ENCODE measurements around the gene ATP23. TPM values are rescaled to one million over a fixed set of nuclear protein-coding genes. Genes with fewer than 3 reads are reported as not detected.

ATP23 gene
- total RNA-seq, 2 experiments from 2014 or later = 9.7 to 10.9 TPM

- ChIA-PET CTCF (interaction anchor here (0.7 to 6.2 kb wide), 22 partner anchors 9 to 148 kb away, joined by 3 to 50 read pairs (median 5); partner anchors contain the start of genes EEF1AKMT3, METTL1 and TSFM), POLR2A (interaction anchor here (0.7 kb wide), 1 partner anchor 101 kb away, joined by 4 read pairs; no protein-coding TSS in a partner anchor)
These were observed 36.2 kb upstream of the ATP23 start for GRCh38 chr12:57904848-57905811.

- CTCF ChIA-PET = interaction anchor here (0.7 to 6.2 kb wide), 10 partner anchors 12 to 149 kb away, joined by 3 to 50 read pairs (median 6); partner anchors contain the start of genes EEF1AKMT3 and METTL1
- POLR2A ChIA-PET = no interaction called here
These were observed 35.4 kb upstream of the ATP23 start for GRCh38 chr12:57905812-57906475.

GRCh38 chr12:57906821-57907220 is 34.5 kb upstream of the ATP23 start:
- ChIA-PET POLR2A (no interaction called here), CTCF (interaction anchor here (1.3 kb wide), 1 partner anchor 75 kb away, joined by 4 read pairs; no protein-coding TSS in a partner anchor)

GRCh38 chr12:57907281-57907680 is 34.1 kb upstream of the ATP23 start:
- CTCF ChIA-PET = interaction anchor here (1.3 kb wide), 1 partner anchor 75 kb away, joined by 4 read pairs; no protein-coding TSS in a partner anchor

GRCh38 chr12:57908511-57908910 is 32.9 kb upstream of the ATP23 start:
- ChIA-PET CTCF (interaction anchor here (1.1 kb wide), 1 partner anchor 76 kb away, joined by 5 read pairs; no protein-coding TSS in a partner anchor), POLR2A (no interaction called here)

More at GRCh38 chr12:57907281-57907680, 34.1 kb upstream of the ATP23 start:
- POLR2A ChIA-PET = no interaction called here

GRCh38 chr12:57909056-57909455 is 32.3 kb upstream of the ATP23 start:
- ChIA-PET POLR2A (no interaction called here), CTCF (interaction anchor here (1.1 kb wide), 1 partner anchor 77 kb away, joined by 5 read pairs; no protein-coding TSS in a partner anchor)

- CTCF ChIA-PET = no interaction called here
These were observed 31.8 kb upstream of the ATP23 start for GRCh38 chr12:57909611-57910010.

GRCh38 chr12:57918147-57918546 is 23.2 kb upstream of the ATP23 start:
- ChIA-PET CTCF (no interaction called here), POLR2A (no interaction called here)

More at GRCh38 chr12:57909611-57910010, 31.8 kb upstream of the ATP23 start:
- POLR2A ChIA-PET = no interaction called here

- CTCF ChIA-PET = no interaction called here
These were observed 14.3 kb upstream of the ATP23 start for GRCh38 chr12:57927086-57927485.

GRCh38 chr12:57929092-57929830 is 12.1 kb upstream of the ATP23 start:
- CTCF ChIA-PET = no interaction called here
- POLR2A ChIA-PET = no interaction called here

More at GRCh38 chr12:57927086-57927485, 14.3 kb upstream of the ATP23 start:
- POLR2A ChIA-PET = no interaction called here

- CTCF ChIA-PET = no interaction called here
- POLR2A ChIA-PET = no interaction called here
These were observed 6.5 kb upstream of the ATP23 start for GRCh38 chr12:57934819-57935218.

- ChIA-PET POLR2A (no interaction called here), CTCF (no interaction called here)
These were observed 6.0 kb upstream of the ATP23 start for GRCh38 chr12:57935331-57935730.

- CTCF ChIA-PET = no interaction called here
- POLR2A ChIA-PET = no interaction called here
These were observed 5.4 kb upstream of the ATP23 start for GRCh38 chr12:57935839-57936512.

- POLR2A ChIA-PET = no interaction called here
- CTCF ChIA-PET = no interaction called here
These were observed 4.9 kb upstream of the ATP23 start for GRCh38 chr12:57936513-57936883.

- POLR2A ChIA-PET = no interaction called here
- CTCF ChIA-PET = no interaction called here
These were observed 2.1 kb upstream of the ATP23 start for GRCh38 chr12:57939291-57939690.

GRCh38 chr12:57940052-57940914 is 1.1 kb upstream of the ATP23 start:
- ChIA-PET CTCF (no interaction called here), POLR2A (interaction anchor here (1.1 kb wide), 1 partner anchor 168 kb away, joined by 4 read pairs; the partner anchor contains the start of gene EEF1AKMT3)

- ChIA-PET POLR2A (interaction anchor here (1.1 kb wide), 1 partner anchor 168 kb away, joined by 4 read pairs; the partner anchor contains the start of gene EEF1AKMT3), CTCF (no interaction called here)
These were observed 527 bp upstream of the ATP23 start for GRCh38 chr12:57940915-57941164.

GRCh38 chr12:57943438-57944080 is 2.2 kb downstream of the ATP23 start:
- ChIA-PET CTCF (no interaction called here), POLR2A (no interaction called here)

Measured in activated CD8-positive, alpha-beta memory T cell treated with anti-CD3 and anti-CD28 coated beads for 36 hours (primary cell).